Glutamatergic neuron (in vitro differentiated cells): Measurements from ENCODE around the gene COL17A1. TPM values are rescaled to one million over a fixed set of nuclear protein-coding genes. Genes with fewer than 3 reads are reported as not detected.

Source experiments
- DNase-seq: peaks from one replicate; pipeline ENCODE4 v3.0.0; 2022
- H3K27ac Mint-ChIP-seq: one replicate; pipeline ENCODE4 v1.8.0; 2020; ENCODE audit warnings: mild to moderate bottlenecking, mixed read lengths, inconsistent platforms; ENCODE audit not compliant: unreplicated experiment
- H3K27me3 Mint-ChIP-seq: one replicate; pipeline ENCODE4 v1.8.0; 2020; ENCODE audit warnings: mild to moderate bottlenecking, moderate library complexity, mixed read lengths, inconsistent platforms; ENCODE audit not compliant: unreplicated experiment
- H3K36me3 Mint-ChIP-seq: one replicate; pipeline ENCODE4 v1.8.0; 2020; ENCODE audit warnings: mild to moderate bottlenecking, mixed read lengths, inconsistent platforms; ENCODE audit not compliant: unreplicated experiment
- H3K4me1 Mint-ChIP-seq: one replicate; pipeline ENCODE4 v1.8.0; 2020; ENCODE audit warnings: mild to moderate bottlenecking, low read depth, mixed read lengths, inconsistent platforms; ENCODE audit not compliant: unreplicated experiment
- H3K4me3 Mint-ChIP-seq: one replicate; pipeline ENCODE4 v1.8.0; 2020; ENCODE audit warnings: mild to moderate bottlenecking, mixed read lengths, inconsistent platforms; ENCODE audit not compliant: unreplicated experiment
- H3K9me3 Mint-ChIP-seq: one replicate; pipeline ENCODE4 v1.8.0; 2020; ENCODE audit warnings: mild to moderate bottlenecking, moderate library complexity, mixed read lengths, inconsistent platforms; ENCODE audit not compliant: unreplicated experiment
- CTCF ChIP-seq: fragments of 200-600 bp; sonication (generic); IDR thresholded peaks from one replicate; pipeline ENCODE4 v1.5.0; 2021; ENCODE audit not compliant: partially characterized antibody, unreplicated experiment
- total RNA-seq: library from RNA; stranded (reverse); fragmentation: NEBNext Ultra II Directional; extraction: Animal tissue kit (Norgen Biotek cat#: 25700); gene quantifications from one replicate; pipeline ENCODE4 v1.2.1, GENCODE V29; 2021; ENCODE audit not compliant: unreplicated experiment

Gene COL17A1
- total RNA-seq, 1 donor from 2014 or later = not detected

- no peak overlapping the region for H3K27ac Mint-ChIP-seq
- peaks cover 19% of the 10 kb centered on the region for H3K4me1 Mint-ChIP-seq
- TF ChIP-seq CTCF = no peak
- peaks cover 18% of the 10 kb centered on the region for H3K27me3 Mint-ChIP-seq
- no peak for DNase-seq
- H3K36me3 Mint-ChIP-seq = no peaks in the 10 kb centered on the region
- H3K4me3 Mint-ChIP-seq = no peak overlapping the region
- H3K9me3 Mint-ChIP-seq = peaks cover 20% of the 10 kb centered on the region
These were observed 45.3 kb downstream of the COL17A1 start for GRCh38 chr10:104040382-104040781.

GRCh38 chr10:104038958-104039752 lies 46.5 kb downstream of the COL17A1 start:
- peaks cover 20% of the 10 kb centered on the region for H3K9me3 Mint-ChIP-seq
- no peak for TF ChIP-seq CTCF
- no peak for DNase-seq
- H3K4me1 Mint-ChIP-seq = peaks cover 21% of the 10 kb centered on the region
- H3K4me3 Mint-ChIP-seq = no peak overlapping the region
- H3K36me3 Mint-ChIP-seq = no peaks in the 10 kb centered on the region
- H3K27ac Mint-ChIP-seq = no peak overlapping the region
- peaks cover 18% of the 10 kb centered on the region for H3K27me3 Mint-ChIP-seq

- Mint-ChIP-seq H3K9me3 (peaks cover 24% of the 10 kb centered on the region), H3K27ac (no peak overlapping the region), H3K4me1 (peaks cover 20% of the 10 kb centered on the region), H3K4me3 (no peak overlapping the region), H3K36me3 (no peaks in the 10 kb centered on the region), H3K27me3 (peaks cover 22% of the 10 kb centered on the region)
- DNase-seq = no peak
- TF ChIP-seq CTCF = no peak
These were observed 47.1 kb downstream of the COL17A1 start for GRCh38 chr10:104038537-104038936.

GRCh38 chr10:104037261-104037951 lies 48.3 kb downstream of the COL17A1 start:
- Mint-ChIP-seq H3K27me3 (peaks cover 21% of the 10 kb centered on the region), H3K4me3 (no peak overlapping the region), H3K36me3 (peaks cover 5% of the 10 kb centered on the region), H3K27ac (no peak overlapping the region), H3K9me3 (peaks cover 23% of the 10 kb centered on the region), H3K4me1 (peaks cover 21% of the 10 kb centered on the region)
- TF ChIP-seq CTCF = no peak
- DNase-seq = no peak
